HG03442 (cell line): Measurements from ENCODE around the gene NAALADL2.
"Not testable (repeated sequence)": the region's sequence is repeated elsewhere in the genome, so short reads cannot be mapped to it uniquely, and the experiment has no call there.

Experiments used
- ATAC-seq: cut with Tn5 transposase; IDR thresholded peaks from one replicate; pipeline ENCODE4 v1.9.1; 2021; ENCODE audit warnings: mild to moderate bottlenecking, moderate library complexity; ENCODE audit not compliant: unreplicated experiment

Gene NAALADL2

DNA sequence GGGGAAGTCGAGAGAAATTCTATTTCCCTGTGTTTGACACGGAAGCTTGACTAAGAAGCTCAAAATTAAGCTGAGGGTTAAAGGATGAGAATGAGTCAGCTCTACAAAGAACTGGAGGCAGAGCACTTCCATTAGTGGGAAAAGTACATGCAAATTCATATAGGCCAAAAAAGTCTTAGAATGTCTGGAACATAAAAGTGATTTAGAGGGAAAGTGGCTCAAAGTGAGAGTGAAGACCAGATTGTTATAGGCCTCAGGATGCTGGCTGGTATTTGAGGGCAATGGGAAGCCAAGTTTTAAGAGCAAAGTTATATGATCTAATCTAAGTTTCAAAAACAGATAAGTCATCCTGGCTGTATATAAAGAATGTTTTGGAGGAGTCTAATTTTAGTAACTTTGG, 857.3 kb downstream of the NAALADL2 start:
- no peak for ATAC-seq

DNA sequence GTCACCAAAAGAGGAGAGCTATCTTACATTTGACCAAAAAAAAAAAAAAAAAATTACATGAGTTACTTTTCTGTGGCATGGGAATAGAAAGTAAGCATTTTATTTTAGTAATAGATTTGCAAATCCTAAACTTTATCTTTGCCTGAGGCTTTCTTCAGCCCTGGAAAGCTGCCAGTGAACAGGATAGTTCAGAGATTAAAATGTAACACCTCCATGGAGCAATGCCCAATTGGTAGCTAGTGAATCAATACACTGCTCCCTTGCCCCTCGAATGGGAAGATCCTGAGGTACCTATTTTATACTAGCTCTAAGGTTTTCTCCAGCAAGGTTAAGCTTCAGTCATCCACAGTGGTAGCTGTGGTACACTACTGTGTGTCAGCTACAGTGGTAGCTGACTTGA, 867.1 kb downstream of the NAALADL2 start:
- ATAC-seq: no peak

DNA sequence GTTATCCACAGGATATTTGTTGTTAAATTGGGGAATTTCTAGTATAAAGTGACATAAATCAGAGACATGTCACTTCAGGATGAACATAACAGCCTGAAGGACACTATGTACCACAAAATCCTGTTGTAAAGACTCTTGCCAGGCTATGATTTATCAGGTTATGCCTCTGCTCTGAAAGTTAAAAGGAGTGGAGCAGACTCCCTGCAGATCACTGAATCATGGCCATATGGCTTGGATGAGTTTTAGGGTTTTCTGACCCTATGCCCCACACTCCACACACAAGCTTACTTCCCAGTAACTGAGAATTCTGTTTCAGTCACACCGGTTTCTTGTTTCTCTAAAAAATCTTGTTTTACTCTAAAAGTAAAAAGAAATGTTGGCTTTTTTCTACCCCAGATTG, 869.4 kb downstream of the NAALADL2 start:
- no peak for ATAC-seq

DNA sequence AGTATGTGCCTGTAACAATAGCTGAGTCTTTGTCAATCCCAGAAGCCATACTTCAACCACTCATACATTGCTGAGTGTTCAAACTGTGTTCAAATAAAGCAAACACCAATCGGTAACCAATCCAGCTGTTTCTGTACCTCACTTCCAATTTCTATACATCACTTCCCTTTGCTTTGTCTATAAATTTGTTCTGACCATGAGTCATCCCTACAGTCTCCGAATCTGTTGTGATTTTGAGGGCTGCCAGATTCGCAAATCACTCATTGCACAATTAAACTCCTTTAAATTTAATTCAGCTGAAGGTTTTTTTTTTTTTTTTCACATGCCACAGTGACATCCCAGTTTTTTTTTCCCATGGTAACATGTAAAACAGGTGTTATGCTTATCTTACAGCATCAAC, 870.3 kb downstream of the NAALADL2 start:
- no peak for ATAC-seq

DNA sequence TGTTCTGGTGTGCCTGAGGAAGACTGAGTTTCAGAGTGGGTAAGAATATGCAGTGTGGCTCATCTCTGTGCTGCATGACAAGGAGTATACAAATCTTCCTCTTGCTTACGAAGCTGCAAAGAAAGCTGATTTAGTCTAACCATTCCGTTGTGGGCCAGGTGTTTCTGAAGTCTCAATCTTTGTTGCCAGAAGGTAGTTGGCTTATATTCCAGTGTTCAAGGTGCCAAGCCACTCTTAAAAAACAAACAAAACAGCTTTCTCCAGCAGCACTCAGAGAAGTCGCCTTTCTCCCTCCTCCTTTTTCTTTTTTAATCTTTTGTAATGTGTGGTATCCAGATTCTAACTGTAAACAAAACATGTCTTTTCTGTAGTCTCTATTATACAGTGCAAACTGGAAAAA, 872.4 kb downstream of the NAALADL2 start:
- no peak for ATAC-seq

DNA sequence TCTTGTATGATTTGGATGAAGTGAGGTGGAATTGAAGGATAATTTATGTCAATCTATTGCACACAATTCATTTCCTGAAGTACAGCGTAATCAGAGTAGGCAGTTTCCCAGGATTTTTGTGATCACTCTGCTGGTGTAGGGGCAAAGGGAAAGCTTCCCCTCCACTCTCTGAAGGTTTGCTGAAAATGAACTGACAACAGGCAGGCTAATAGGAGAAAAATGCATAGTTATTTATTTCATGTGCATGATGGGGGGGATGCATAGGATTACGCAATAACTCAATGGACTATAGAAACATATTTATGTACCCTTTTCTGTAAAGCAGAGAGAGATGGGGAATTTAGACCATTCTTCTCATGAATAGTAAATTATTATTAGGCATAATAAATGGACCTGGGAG, 872.9 kb downstream of the NAALADL2 start:
- no peak for ATAC-seq

DNA sequence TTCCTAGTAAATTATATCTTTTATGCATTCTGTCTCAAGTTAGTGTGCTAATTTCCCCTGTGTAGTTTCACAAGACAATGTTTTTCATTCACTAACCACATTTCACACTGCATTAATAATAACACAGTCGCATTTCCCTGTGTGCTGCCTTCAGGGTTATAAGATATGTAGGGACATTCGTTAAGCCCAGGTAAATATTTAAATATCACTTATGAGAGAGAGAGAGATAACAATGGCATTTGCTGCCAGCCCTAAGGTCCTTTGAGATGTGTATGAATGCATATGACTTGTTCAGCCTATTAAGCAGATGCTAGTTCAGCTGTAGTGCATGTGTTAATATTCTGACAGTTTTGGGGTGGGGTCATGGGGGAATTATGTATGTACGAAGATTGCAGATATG, 876.7 kb downstream of the NAALADL2 start:
- no peak for ATAC-seq

DNA sequence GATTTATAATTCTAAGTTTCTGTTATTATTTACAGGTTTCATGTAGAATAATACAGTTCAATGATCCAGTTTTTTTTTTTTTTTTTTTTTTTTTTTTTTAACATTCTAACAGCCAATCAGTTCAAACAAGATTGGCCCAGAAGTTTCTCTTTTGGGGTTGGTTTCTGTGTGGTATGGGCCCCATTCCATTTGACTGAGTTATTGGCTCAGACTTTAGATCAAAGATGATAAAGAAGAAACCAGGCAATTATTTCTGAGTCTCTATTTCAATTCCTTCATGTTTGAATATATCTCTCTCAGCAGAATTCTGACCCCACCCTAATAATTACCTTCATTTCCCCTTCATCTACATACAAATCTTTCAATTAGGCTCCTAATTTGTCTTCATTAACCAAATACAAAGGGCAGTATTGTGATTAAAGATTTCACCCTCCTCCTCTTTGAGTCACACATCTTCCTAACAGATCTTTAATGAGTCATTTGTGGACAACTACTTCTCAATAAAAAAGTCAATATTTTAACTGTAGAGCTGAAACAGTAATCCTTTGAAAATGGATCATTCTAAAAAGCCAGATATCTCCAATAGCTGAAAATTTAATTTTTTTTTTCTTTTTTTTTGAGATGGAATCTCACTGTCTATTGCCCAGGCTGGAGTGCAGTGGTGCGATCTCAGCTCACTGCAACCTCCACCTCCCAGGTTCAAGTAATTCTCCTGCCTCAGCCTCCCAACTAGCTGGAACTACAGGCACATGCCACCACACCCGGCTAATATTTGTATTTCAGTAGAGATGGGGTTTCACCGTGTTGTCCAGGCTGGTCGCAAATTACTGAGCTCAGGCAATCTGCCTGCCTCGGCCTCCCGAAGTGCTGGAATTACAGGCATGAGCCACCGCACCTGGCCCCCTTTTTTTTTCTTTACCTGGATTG, 878.8 kb downstream of the NAALADL2 start:
- no peak for ATAC-seq

DNA sequence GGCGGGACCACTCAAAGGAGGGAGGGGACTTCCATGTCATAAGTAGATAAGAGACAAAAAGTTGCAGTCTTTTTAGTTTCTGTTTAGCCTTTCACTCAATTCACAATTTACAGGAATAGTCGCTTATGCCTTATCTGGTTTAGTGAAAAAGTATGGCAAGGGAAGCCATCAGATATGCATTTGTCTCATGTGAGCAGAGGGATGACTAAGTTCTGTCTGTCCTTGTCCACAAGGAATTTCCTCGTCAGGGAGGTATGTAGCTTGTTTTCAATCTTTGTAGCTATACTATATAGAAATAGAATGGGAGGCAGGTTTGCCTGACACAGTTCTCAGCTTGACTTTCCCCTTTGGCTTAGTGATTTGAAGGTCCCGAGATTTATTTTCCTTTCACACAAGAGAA, 882.8 kb downstream of the NAALADL2 start:
- no peak for ATAC-seq

DNA sequence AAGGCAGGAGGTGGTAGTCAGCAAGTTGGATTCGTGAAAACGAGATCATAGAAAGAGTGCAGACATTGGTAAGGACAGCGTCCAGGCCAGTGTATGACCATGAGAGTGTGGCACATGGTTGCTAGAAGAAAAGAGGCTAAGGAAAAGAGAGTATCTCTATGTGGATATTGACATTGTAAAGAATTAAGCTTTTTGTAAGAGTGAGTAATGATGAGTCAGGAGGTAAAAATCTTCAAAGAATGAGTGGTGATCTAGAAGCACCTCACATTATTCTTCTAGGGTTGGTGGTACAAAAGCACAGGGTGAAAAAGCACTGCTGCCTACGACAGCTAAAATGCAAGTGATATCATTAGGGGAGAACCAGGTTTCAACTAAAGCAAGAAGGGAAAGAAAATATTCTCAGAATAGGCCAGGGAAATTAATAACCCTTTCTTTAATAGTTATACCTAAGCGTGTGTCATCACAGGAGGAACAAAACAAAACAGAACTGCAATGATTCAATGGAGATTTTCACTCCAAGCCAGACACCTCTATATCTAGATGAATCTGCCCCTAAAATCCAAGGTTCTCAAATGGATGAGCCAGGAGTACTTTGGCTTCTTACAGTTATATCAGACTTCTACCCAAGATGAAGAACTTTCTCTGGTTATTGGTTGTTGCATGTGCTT, 884.7 kb downstream of the NAALADL2 start:
- ATAC-seq: no peak

DNA sequence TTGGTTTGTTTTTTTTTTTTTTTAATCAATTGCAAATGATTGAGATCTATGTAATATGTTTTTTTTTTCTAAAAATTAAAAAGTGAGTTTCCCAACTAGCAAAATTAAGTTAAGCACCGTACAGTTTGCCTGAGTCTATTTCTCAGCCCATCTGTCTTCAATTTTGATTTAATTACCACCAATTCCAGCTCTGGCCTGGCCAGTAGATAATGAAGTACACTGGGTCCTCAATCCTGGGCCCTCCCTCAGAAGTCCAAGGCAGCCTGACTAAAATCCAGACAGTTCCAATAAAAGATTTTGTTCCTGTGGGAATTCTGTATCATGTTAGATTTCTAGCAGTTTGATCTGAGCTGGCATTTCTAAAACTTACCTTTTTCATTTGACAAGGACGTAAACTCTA, 887.2 kb downstream of the NAALADL2 start:
- ATAC-seq: no peak

DNA sequence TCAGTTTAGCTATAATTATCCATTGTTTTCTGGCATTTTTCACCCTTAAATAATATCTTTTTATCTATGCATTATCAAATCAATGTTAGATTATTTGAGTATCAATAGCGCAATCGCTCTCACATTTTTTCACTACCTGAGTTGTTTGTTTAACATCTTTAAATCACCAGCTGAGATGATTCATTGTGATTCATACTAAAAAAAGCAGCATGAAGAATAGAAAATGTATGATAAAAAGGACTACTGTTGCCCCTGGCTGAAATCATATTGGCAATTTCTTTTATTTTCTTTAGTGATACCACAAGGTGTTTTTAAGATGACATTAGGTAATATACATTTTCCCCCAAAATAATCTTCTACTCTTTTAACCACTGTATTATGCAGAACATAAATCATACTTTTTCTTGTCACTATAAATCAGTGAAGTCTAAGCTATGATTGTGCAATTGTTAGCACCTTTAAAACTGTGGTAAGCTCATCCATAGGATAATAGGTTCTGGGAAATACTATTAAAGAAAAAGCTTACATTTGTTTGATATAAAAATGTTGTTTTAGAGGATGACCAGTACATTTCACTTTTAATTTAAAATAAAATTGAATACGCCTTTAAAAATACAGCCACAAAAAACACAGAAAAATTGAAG, 889.1 kb downstream of the NAALADL2 start:
- ATAC-seq: no peak

DNA sequence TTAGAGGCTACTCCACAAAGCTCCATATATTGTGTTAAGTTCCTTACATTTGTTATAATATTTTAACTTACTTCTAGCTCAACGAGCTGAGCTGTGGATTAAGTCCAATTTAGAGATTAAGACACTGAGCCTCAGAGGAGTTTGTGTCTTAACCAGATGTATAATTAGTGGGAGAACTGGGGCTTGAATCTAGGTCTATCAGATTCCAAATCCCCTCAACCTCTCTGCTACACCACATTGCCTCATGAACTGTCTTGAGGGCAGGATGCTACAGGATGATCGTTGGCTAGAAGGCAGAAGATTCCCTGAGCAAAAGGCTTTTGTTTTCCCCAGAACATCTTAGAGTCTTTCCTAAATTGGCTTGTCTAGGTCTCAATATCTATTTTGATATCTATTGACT, 890.8 kb downstream of the NAALADL2 start:
- no peak for ATAC-seq

DNA sequence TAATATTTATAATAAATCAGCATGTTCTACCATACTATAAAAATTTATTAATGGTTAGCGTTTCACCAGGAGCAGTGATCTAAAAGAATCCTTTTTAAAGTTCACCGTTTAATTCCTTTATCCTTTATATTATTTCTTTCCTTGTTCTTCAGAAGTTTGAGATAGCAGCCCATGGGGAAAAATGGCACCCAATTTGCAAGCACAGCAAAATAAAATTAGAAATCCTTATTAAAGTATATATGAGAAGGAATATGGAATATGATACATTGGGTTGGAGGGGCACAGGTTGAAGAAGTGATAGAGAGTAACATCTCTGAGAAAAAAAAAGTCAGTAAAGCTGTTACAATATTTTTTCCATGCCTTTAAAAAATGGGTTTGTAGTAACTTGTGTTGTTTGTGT, 892.0 kb downstream of the NAALADL2 start:
- no peak for ATAC-seq

DNA sequence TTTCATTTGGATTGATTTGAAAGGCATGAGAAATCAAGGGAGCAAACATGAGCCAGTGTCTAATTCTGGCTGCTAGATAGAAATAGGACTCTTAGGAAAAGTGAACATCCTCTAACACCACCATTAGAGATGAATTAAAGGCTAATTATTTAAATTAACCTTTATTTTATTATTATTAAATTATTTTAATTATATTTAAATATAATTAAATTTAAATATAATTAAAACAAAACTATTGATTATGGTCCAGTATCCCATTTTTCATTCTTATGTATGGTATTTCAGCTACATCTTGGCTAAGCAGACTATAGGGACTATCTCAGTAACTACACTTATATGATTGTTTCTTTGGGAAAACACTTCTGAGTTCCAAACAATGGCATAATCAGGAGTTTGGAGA, 904.8 kb downstream of the NAALADL2 start:
- ATAC-seq: no peak

DNA sequence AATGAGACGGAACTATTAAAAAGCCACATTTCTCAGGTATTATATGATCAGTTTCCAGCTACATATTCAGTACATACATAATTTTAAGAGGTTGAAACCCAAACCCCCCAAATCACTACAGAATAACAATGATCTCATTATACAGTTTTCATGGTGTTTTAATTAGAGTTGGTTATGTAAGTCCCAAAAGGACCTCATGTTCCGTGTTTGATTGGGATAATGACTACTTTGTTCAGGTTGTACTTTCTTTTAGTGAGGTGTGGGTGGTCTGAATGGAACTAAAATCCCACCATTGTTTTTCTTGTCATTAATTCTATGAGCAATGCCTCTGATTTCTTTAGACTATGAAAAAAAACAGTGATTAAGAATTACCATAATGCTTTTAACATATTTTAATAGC, 905.6 kb downstream of the NAALADL2 start:
- ATAC-seq: no peak

DNA sequence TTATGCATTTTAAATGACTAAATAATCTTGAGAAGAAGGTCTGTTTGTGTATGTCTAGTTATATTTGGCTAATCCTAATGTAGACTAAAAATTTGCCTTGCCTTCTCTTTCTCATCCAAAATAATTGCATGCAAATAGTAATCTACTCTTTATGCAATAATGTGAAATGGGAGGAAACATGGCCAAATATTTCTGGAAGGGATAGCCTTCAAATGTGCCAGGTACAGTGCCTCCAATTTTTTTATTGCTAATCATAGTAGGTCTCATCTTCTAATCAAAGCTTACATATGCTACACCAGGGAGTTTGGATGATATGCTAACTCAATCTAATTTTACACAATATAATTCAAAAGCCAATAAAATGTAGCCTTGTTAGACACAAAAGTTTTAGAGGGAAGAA, 911.3 kb downstream of the NAALADL2 start:
- ATAC-seq: no peak

DNA sequence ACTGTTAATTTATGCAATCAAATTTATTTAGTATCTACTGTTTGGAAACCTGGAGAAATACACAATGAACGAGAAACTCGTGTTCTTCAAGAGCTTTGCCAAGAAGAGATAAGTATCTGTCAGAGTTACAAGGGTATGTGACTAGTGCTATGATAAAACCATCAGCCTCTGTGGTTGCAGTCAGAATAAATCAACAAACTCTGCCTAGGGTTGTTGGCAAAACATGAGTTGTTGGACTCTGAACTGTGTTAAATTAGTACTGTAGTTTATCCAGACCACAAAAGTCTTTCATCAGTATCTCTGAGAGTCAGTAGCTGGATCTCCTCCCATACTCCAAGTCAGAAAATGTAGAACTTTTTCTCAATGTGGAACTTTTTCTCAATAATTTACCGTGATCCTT, 918.4 kb downstream of the NAALADL2 start:
- ATAC-seq: no peak

DNA sequence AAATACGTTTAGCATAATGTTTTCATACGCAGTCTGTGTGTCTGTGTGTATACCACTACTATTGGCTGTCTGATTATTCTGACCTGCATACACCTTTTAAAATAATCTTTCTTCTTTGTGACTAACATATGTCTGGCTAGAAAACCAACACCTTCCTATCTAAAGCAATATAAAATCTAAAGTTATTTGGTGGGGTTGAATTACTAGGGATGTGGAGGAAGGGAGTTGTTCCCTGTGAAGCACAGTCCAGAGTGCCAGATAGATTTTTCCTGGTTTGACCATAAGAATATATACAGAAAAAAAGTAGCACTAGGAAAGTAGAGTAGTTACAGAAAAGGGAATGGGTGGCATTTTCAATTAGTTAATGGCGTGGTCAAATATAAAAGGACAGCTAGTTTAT, 918.8 kb downstream of the NAALADL2 start:
- ATAC-seq: no peak

DNA sequence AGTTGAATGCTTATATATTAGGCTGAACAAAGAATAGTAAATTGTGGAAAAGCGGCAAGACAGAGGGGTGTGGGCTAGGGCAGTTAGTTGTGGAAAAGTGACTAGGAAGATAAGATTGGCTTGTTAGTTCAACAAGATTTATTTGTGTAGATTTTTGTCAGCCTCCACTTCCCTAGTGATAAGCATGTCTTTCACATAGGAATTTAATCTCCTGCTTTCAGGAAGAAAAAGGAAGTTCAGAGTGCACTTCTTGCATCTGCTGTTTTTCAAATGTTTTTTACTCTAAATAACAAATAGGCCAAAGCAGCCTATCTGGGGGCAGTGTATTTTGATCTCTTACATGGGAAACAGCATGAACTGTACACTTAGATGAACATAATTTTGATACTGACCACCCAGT, 919.9 kb downstream of the NAALADL2 start:
- ATAC-seq: no peak

DNA sequence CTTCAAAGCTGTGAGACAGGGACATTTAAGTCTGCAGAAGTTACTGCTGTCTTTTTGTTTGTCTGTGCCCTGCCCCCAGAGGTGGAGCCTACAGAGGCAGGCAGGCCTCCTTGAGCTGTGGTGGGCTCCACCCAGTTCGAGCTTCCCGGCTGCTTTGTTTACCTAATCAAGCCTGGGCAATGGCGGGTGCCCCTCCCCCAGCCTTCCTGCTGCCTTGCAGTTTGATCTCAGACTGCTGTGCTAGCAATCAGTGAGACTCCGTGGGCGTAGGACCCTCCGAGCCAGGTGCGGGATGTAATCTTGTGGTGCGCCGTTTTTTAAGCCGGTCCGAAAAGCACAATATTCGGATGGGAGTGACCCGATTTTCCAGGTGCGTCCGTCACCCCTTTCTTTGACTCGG, 928.0 kb downstream of the NAALADL2 start:
- ATAC-seq: not testable (repeated sequence)

DNA sequence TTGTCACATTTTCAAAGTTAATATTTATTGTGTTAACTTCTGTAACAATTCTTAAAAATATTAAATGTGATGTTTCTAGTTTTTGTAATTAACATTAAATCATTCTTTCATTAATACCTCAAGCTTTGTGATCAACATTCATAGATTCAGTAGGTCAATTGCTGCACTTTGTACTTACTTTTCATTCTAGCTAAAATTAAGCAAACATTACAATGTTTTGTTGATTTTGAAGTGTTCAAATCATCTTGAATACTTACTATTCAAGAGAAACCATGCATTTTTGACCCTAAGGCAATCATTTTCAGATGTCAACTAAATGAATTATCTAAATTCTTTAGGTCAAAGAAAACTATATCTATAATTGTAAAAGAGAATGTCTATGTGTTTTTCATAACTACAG, 933.1 kb downstream of the NAALADL2 start:
- ATAC-seq: no peak
